Measurements from ENCODE around the gene DPY19L3.

DNA sequence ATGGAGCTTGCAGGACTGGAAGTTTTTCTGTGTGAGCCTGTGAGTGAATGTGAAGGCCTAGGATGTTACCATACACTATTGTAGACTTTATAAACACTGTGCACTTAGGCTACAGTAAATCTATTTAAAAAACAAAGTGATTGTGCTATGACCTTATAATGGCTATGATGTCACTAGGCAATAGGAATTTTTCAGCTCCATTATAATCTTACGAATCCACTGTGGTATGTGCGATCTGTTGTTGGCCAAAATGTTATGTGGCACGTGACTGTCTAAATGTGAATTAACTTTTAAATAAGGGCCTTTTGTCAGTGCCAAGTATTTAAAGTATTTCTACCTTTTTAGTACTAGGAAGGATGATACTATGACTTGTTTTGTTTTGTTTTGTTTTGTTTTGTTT is 54.9 kb downstream of the DPY19L3 start:
- TF ChIP-seq POLR2AphosphoS5 (IDR thresholded peaks at IDR 0.05) (no peak), POLR2A (IDR thresholded peaks at IDR 0.05) (no peak)
- TF ChIP-seq, protein P1, sequence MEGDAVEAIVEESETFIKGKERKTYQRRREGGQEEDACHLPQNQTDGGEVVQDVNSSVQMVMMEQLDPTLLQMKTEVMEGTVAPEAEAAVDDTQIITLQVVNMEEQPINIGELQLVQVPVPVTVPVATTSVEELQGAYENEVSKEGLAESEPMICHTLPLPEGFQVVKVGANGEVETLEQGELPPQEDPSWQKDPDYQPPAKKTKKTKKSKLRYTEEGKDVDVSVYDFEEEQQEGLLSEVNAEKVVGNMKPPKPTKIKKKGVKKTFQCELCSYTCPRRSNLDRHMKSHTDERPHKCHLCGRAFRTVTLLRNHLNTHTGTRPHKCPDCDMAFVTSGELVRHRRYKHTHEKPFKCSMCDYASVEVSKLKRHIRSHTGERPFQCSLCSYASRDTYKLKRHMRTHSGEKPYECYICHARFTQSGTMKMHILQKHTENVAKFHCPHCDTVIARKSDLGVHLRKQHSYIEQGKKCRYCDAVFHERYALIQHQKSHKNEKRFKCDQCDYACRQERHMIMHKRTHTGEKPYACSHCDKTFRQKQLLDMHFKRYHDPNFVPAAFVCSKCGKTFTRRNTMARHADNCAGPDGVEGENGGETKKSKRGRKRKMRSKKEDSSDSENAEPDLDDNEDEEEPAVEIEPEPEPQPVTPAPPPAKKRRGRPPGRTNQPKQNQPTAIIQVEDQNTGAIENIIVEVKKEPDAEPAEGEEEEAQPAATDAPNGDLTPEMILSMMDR (IDR thresholded peaks at IDR 0.05), result no peak
